T-cell (primary cell): Measurements from ENCODE around the gene IL1RAPL2. TPM values are rescaled to one million over a fixed set of nuclear protein-coding genes. Genes with fewer than 3 reads are reported as not detected.

Experiments used
- ATAC-seq, 4 experiments: fragments of 200-7000 bp in 3 of 4; fragments of 150-1000 bp in 1 of 4; cut with Tn5 transposase; replicated peaks in 1 of 4; 1 replicate in 3 of 4; 2 replicates in 1 of 4; pipeline ENCODE4 v1.10.0; 2021; ENCODE audit warnings: moderate library complexity in 3 of 4, mild to moderate bottlenecking in 2 of 4, moderate number of reproducible peaks in 1 of 4
- CTCF ChIA-PET, 2 donors: fragments of 300-600 bp; sonication (Branson Sonifier 250); formaldehyde crosslinking; loops; one replicate each; lab custom pipeline; 2022; ENCODE audit warnings: antibody characterized with exemption in 2 of 2; lab: Charles Lee
- POLR2A ChIA-PET, 2 donors: fragments of 300-600 bp; sonication (Branson Sonifier 250); formaldehyde crosslinking; loops; one replicate each; lab custom pipeline; 2022; ENCODE audit warnings: antibody characterized with exemption in 2 of 2; lab: Charles Lee
- DNase-seq, 35 experiments: peaks; one replicate each; pipeline versions ENCODE4 v3.0.0 to v3.0.0-alpha.2; 2013 to 2023
- H3K27ac ChIP-seq: one replicate; pipeline ENCODE4 v1.5.1; 2013; ENCODE audit warnings: low read length
- H3K27me3 ChIP-seq, 2 experiments: replicated peaks in 1 of 2; 1 replicate in 1 of 2; 2 replicates in 1 of 2; pipeline versions ENCODE4 v1.6.1 to v1.7.0; 2013; ENCODE audit warnings: low read length in 1 of 2, mixed read lengths in 1 of 2; ENCODE audit not compliant: control insufficient read depth in 2 of 2, insufficient read depth in 2 of 2; ENCODE audit errors: extremely low read depth in 1 of 2
- H3K36me3 ChIP-seq, 2 donors: 1 replicate in 1 of 2; 2 replicates in 1 of 2; pipeline versions ENCODE4 v1.6.1 to v1.7.0; 2013; ENCODE audit warnings: low read length in 1 of 2; ENCODE audit not compliant: control insufficient read depth in 2 of 2, insufficient read depth in 1 of 2; ENCODE audit errors: extremely low read depth in 1 of 2
- H3K4me1 ChIP-seq, 2 experiments: 1 replicate in 1 of 2; 2 replicates in 1 of 2; pipeline versions ENCODE4 v1.6.1 to v1.7.0; 2013; ENCODE audit warnings: low read length in 2 of 2, mixed read lengths in 1 of 2; ENCODE audit not compliant: insufficient read depth in 2 of 2, control insufficient read depth in 1 of 2; ENCODE audit errors: extremely low read depth in 1 of 2
- H3K4me3 ChIP-seq, 2 donors: 1 replicate in 1 of 2; 2 replicates in 1 of 2; pipeline versions ENCODE4 v1.5.1 to v1.7.0; 2013; ENCODE audit warnings: mild to moderate bottlenecking in 2 of 2, low read length in 1 of 2, moderate library complexity in 1 of 2; ENCODE audit not compliant: control insufficient read depth in 1 of 2; ENCODE audit errors: extremely low read depth in 1 of 2
- H3K9me3 ChIP-seq: 2 replicates; pipeline ENCODE4 v1.7.0; 2013
- H3K27ac Mint-ChIP-seq, 2 donors: one replicate each; pipeline ENCODE4 v1.8.0; 2020 to 2021; ENCODE audit warnings: mild to moderate bottlenecking in 2 of 2, mixed read lengths in 2 of 2
- H3K27me3 Mint-ChIP-seq, 2 donors: one replicate each; pipeline ENCODE4 v1.8.0; 2021 to 2022; ENCODE audit warnings: mixed read lengths in 2 of 2
- H3K36me3 Mint-ChIP-seq: one replicate; pipeline ENCODE4 v1.8.0; 2021; ENCODE audit warnings: mixed read lengths
- H3K4me1 Mint-ChIP-seq, 3 donors: one replicate each; pipeline ENCODE4 v1.8.0; 2020 to 2022; ENCODE audit warnings: mixed read lengths in 3 of 3, mild to moderate bottlenecking in 1 of 3
- H3K4me3 Mint-ChIP-seq, 3 donors: one replicate each; pipeline ENCODE4 v1.8.0; 2020 to 2022; ENCODE audit warnings: mild to moderate bottlenecking in 3 of 3, mixed read lengths in 3 of 3, moderate library complexity in 3 of 3
- H3K9me3 Mint-ChIP-seq, 3 donors: one replicate each; pipeline ENCODE4 v1.8.0; 2020 to 2022; ENCODE audit warnings: mixed read lengths in 3 of 3
- WGBS: methylation state at CpG from one replicate; pipeline ENCODE4 v1.1.5; 2013; ENCODE audit warnings: missing lambda C conversion rate; ENCODE audit not compliant: insufficient coverage; 5-methylcytosine and 5-hydroxymethylcytosine counted together
- total RNA-seq, 35 experiments: library from RNA in 6 of 35; stranded (reverse) in 6 of 35; fragments of 120-200 nt in 1 of 35; gene quantifications; one replicate each; pipeline versions ENCODE4 v1.2.1 to v1.2.4 and lab custom pipeline; 2013 to 2026

Gene IL1RAPL2
- total RNA-seq, 5 donors from 2014 or later (not counting 1 experiment from before 2014, with no cell fraction given), result not detected

- CTCF ChIA-PET, result no interaction called here
- Mint-ChIP-seq H3K27ac (no peak overlapping the region), H3K36me3 (no peaks in the 10 kb centered on the region), H3K9me3 (peaks cover 0 to 6% (median 0%) of the 10 kb centered on the region in 3 donors), H3K4me3 (no peak overlapping the region), H3K4me1 (no peaks in the 10 kb centered on the region), H3K27me3 (peaks cover 0 to 9% of the 10 kb centered on the region in 2 donors)
- Histone ChIP-seq H3K27me3 (no peaks in the 10 kb centered on the region), H3K4me1 (no peaks in the 10 kb centered on the region), H3K9me3 (no peaks in the 10 kb centered on the region), H3K4me3 (no peak overlapping the region), H3K36me3 (no peaks in the 10 kb centered on the region), H3K27ac (no peak overlapping the region)
- ATAC-seq (no peak), DNase-seq (no peak)
- no CpG with 5 or more reads among the region's 2 CpGs for WGBS
- POLR2A ChIA-PET, result no interaction called here
Observed at GRCh38 chrX:105745863-105746262, 1179.9 kb downstream of the IL1RAPL2 start.

- no peak overlapping the region for H3K4me3 ChIP-seq
Observed at GRCh38 chrX:105752338-105752956, 1186.4 kb downstream of the IL1RAPL2 start.

GRCh38 chrX:105753411-105753810 lies 1187.4 kb downstream of the IL1RAPL2 start:
- no peaks in the 10 kb centered on the region for H3K27me3 Mint-ChIP-seq
- no peaks in the 10 kb centered on the region for H3K36me3 ChIP-seq
- H3K9me3 ChIP-seq, result no peaks in the 10 kb centered on the region
- H3K4me1 ChIP-seq, result no peaks in the 10 kb centered on the region
- no peak overlapping the region for H3K4me3 ChIP-seq
- no peaks in the 10 kb centered on the region for H3K27me3 ChIP-seq
- no peaks in the 10 kb centered on the region for H3K36me3 Mint-ChIP-seq
- no peak overlapping the region for H3K4me3 Mint-ChIP-seq
- ChIA-PET CTCF (no interaction called here), POLR2A (no interaction called here)
- no peaks in the 10 kb centered on the region for H3K4me1 Mint-ChIP-seq
- ATAC-seq (no peak), DNase-seq (no peak)
- WGBS, result no CpG with 5 or more reads among the region's 4 CpGs
- H3K27ac ChIP-seq, result no peak overlapping the region
- peaks cover 0 to 4% (median 0%) of the 10 kb centered on the region in 3 donors for H3K9me3 Mint-ChIP-seq
- no peak overlapping the region for H3K27ac Mint-ChIP-seq

More at GRCh38 chrX:105752338-105752956, 1186.4 kb downstream of the IL1RAPL2 start:
- Mint-ChIP-seq H3K4me1 (no peaks in the 10 kb centered on the region), H3K4me3 (no peak overlapping the region), H3K27ac (no peak overlapping the region), H3K9me3 (peaks cover 0 to 4% (median 0%) of the 10 kb centered on the region in 3 donors), H3K27me3 (no peaks in the 10 kb centered on the region), H3K36me3 (no peaks in the 10 kb centered on the region)
- DNase-seq (no peak), ATAC-seq (no peak)
- H3K36me3 ChIP-seq, result no peaks in the 10 kb centered on the region
- H3K9me3 ChIP-seq, result no peaks in the 10 kb centered on the region
- H3K27ac ChIP-seq, result no peak overlapping the region
- WGBS, result 39% methylated on average over 3 of the region's 6 CpGs
- ChIA-PET CTCF (no interaction called here), POLR2A (no interaction called here)
- H3K4me1 ChIP-seq, result no peaks in the 10 kb centered on the region
- no peaks in the 10 kb centered on the region for H3K27me3 ChIP-seq

- no peak overlapping the region for H3K27ac ChIP-seq
- no peaks in the 10 kb centered on the region for H3K4me1 ChIP-seq
- ChIA-PET CTCF (no interaction called here), POLR2A (interaction anchor here in 1 of 2 donors (0.5 kb wide), 1 partner anchor 15 kb away, joined by 3 read pairs; no protein-coding TSS in a partner anchor)
- no peak overlapping the region for H3K27ac Mint-ChIP-seq
- no peaks in the 10 kb centered on the region for H3K4me1 Mint-ChIP-seq
- H3K9me3 ChIP-seq, result no peaks in the 10 kb centered on the region
- no peaks in the 10 kb centered on the region for H3K27me3 Mint-ChIP-seq
- H3K9me3 Mint-ChIP-seq, result peaks cover 0 to 4% (median 0%) of the 10 kb centered on the region in 3 donors
- H3K4me3 Mint-ChIP-seq, result no peak overlapping the region
- no peaks in the 10 kb centered on the region for H3K36me3 Mint-ChIP-seq
- no peaks in the 10 kb centered on the region for H3K36me3 ChIP-seq
- H3K4me3 ChIP-seq, result no peak overlapping the region
- DNase-seq (no peak), ATAC-seq (no peak)
- WGBS, result no CpG with 5 or more reads among the region's 2 CpGs
- H3K27me3 ChIP-seq, result no peaks in the 10 kb centered on the region
Observed at GRCh38 chrX:105754286-105754964, 1188.4 kb downstream of the IL1RAPL2 start.

- Mint-ChIP-seq H3K27ac (no peak overlapping the region), H3K4me3 (no peak overlapping the region), H3K27me3 (no peaks in the 10 kb centered on the region), H3K36me3 (no peaks in the 10 kb centered on the region), H3K9me3 (peaks cover 0 to 4% (median 0%) of the 10 kb centered on the region in 3 donors), H3K4me1 (no peaks in the 10 kb centered on the region)
- no peak for DNase-seq
- Histone ChIP-seq H3K4me3 (no peak overlapping the region), H3K27me3 (no peaks in the 10 kb centered on the region), H3K27ac (no peak overlapping the region), H3K36me3 (no peaks in the 10 kb centered on the region), H3K4me1 (no peaks in the 10 kb centered on the region), H3K9me3 (no peaks in the 10 kb centered on the region)
- no CpG with 5 or more reads among the region's 1 CpG for WGBS
- ChIA-PET POLR2A (no interaction called here), CTCF (no interaction called here)
- ATAC-seq, result no peak
Observed at GRCh38 chrX:105755109-105755508, 1189.1 kb downstream of the IL1RAPL2 start.

GRCh38 chrX:105758754-105759153 lies 1192.8 kb downstream of the IL1RAPL2 start:
- H3K36me3 Mint-ChIP-seq, result no peaks in the 10 kb centered on the region
- Histone ChIP-seq H3K36me3 (no peaks in the 10 kb centered on the region), H3K4me3 (no peak overlapping the region), H3K27ac (no peak overlapping the region), H3K4me1 (no peaks in the 10 kb centered on the region), H3K9me3 (no peaks in the 10 kb centered on the region), H3K27me3 (no peaks in the 10 kb centered on the region)
- peaks cover 0 to 4% (median 0%) of the 10 kb centered on the region in 3 donors for H3K9me3 Mint-ChIP-seq
- no peak overlapping the region for H3K27ac Mint-ChIP-seq
- DNase-seq, result no peak
- no peaks in the 10 kb centered on the region for H3K4me1 Mint-ChIP-seq
- no peak for ATAC-seq
- H3K27me3 Mint-ChIP-seq, result peaks cover 0 to 4% of the 10 kb centered on the region in 2 donors
- no peak overlapping the region for H3K4me3 Mint-ChIP-seq
- ChIA-PET CTCF (no interaction called here), POLR2A (no interaction called here)
- WGBS, result no CpG with 5 or more reads among the region's 1 CpG
